M059J (cell line): ENCODE results near the gene SAMD9L. TPM values are rescaled to one million over a fixed set of nuclear protein-coding genes. Genes with fewer than 3 reads are reported as not detected.

Experiments used
- total RNA-seq: library from RNA; depleted of rRNA; stranded (reverse); fragments of >200 nt; shearing (Covaris generic); gene quantifications from 2 replicates; pipeline ENCODE4 v1.2.3, GENCODE V29; 2014; rRNA removed

Gene SAMD9L
- total RNA-seq, 1 experiment from 2014 or later, result 105 TPM

Other genes with a start within 250 kb of the SAMD9L start
- 131 and 132 TPM in 2 replicates for gene SAMD9, start 30.4 kb downstream of the SAMD9L start, total RNA-seq
- gene HEPACAM2, start 78.1 kb upstream of the SAMD9L start, total RNA-seq, result not detected in 2 replicates
- gene VPS50, start 84.0 kb upstream of the SAMD9L start, total RNA-seq, result 19.0 and 24.5 TPM in 2 replicates